Measurements from ENCODE around the gene MNT.

DNA sequence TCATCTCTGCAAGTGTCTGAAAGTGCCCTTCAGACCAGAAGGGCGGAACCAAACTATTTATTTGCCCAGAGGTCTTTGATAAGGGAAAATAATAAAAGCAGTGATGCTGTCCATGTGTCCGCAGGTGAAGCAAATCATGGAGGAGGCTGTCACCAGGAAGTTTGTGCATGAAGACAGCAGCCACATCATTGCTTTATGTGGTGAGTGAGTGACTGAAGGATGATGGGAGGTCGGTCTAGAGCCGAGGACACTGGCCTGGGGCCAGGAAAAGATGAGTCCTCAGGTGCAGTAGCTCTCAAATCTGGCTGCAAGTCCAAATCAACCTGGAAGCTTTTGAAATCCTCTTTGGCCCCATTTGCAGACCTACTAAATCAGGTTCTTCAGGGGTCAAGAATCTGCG is 57.4 kb downstream of the MNT start:
- TF ChIP-seq GATA2 (IDR thresholded peaks at IDR 0.05; ENCODE audit: low read depth, low read length) = no peak
- no peak for TF ChIP-seq GATA3 (IDR thresholded peaks at IDR 0.05; ENCODE audit: low read depth, low read length)

Measured in SH-SY5Y (cell line).